Thyroid gland (tissue), 4 donors: ENCODE data around the gene TNFSF11.

ENCODE experiments used
- POLR2A ChIP-seq, 2 donors: fragments of 450-650 bp; IDR thresholded peaks; one replicate each; pipeline ENCODE4 v1.6.1; 2017; ENCODE audit warnings: antibody characterized with exemption in 2 of 2, mild to moderate bottlenecking in 2 of 2, moderate library complexity in 1 of 2
- TF ChIP-seq, protein P1 (sequence below), 6 experiments: fragments of 200-600 bp in 3 of 6; fragments of 450-650 bp in 3 of 6; sonication (generic) in 3 of 6; IDR thresholded peaks; one replicate each; pipeline ENCODE4 v1.5.1; 2016 to 2019; ENCODE audit warnings: antibody characterized with exemption in 6 of 6, mild to moderate bottlenecking in 2 of 6, inconsistent platforms in 1 of 6, moderate library complexity in 1 of 6

- TF ChIP-seq, protein P1, sequence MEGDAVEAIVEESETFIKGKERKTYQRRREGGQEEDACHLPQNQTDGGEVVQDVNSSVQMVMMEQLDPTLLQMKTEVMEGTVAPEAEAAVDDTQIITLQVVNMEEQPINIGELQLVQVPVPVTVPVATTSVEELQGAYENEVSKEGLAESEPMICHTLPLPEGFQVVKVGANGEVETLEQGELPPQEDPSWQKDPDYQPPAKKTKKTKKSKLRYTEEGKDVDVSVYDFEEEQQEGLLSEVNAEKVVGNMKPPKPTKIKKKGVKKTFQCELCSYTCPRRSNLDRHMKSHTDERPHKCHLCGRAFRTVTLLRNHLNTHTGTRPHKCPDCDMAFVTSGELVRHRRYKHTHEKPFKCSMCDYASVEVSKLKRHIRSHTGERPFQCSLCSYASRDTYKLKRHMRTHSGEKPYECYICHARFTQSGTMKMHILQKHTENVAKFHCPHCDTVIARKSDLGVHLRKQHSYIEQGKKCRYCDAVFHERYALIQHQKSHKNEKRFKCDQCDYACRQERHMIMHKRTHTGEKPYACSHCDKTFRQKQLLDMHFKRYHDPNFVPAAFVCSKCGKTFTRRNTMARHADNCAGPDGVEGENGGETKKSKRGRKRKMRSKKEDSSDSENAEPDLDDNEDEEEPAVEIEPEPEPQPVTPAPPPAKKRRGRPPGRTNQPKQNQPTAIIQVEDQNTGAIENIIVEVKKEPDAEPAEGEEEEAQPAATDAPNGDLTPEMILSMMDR (IDR thresholded peaks at IDR 0.05), result no peak
- no peak for TF ChIP-seq POLR2A (IDR thresholded peaks at IDR 0.05)
Measured at GRCh38 chr13:42650506-42650905, 76.6 kb downstream of the TNFSF11 start.
